Heart right ventricle (tissue), 16 donors: ENCODE measurements around the gene TP53RK. TPM values are rescaled to one million over a fixed set of nuclear protein-coding genes. Genes with fewer than 3 reads are reported as not detected.

Source experiments
- ATAC-seq, 8 donors: fragments of 200-7000 bp; cut with Tn5 transposase; one replicate each; pipeline ENCODE4 v1.9.1; 2020; ENCODE audit warnings: mild to moderate bottlenecking in 8 of 8, moderate library complexity in 8 of 8, moderate number of reproducible peaks in 1 of 8
- DNase-seq, 2 donors: peaks; one replicate each; pipeline ENCODE4 v3.0.0-alpha.2; 2020
- H3K27ac ChIP-seq, 10 donors: fragments of 200-600 bp; sonication (generic) in 2 of 10; one replicate each; pipeline versions ENCODE4 v1.5.0 to v1.8.0; 2020 to 2022; ENCODE audit warnings: mild to moderate bottlenecking in 3 of 10
- H3K27me3 ChIP-seq, 7 donors: fragments of 200-600 bp; one replicate each; pipeline ENCODE4 v1.8.0; 2021 to 2022; ENCODE audit warnings: mild to moderate bottlenecking in 2 of 7
- H3K36me3 ChIP-seq, 9 donors: fragments of 200-600 bp; sonication (generic) in 1 of 9; one replicate each; pipeline versions ENCODE4 v1.5.0 to v1.8.0; 2020 to 2022; ENCODE audit warnings: mild to moderate bottlenecking in 2 of 9
- H3K4me1 ChIP-seq, 9 donors: fragments of 200-600 bp; sonication (generic) in 1 of 9; one replicate each; pipeline versions ENCODE4 v1.5.0 to v1.8.0; 2020 to 2022; ENCODE audit warnings: mild to moderate bottlenecking in 4 of 9
- H3K4me3 ChIP-seq, 10 donors: fragments of 200-600 bp; sonication (generic) in 2 of 10; one replicate each; pipeline versions ENCODE4 v1.5.0 to v1.8.0; 2020 to 2022; ENCODE audit warnings: mild to moderate bottlenecking in 7 of 10, moderate library complexity in 2 of 10
- H3K9me3 ChIP-seq, 11 donors: fragments of 200-600 bp in 10 of 11; sonication (generic) in 2 of 11; one replicate each; pipeline versions ENCODE4 v1.5.0 to v1.8.0; 2013 to 2022; ENCODE audit warnings: mild to moderate bottlenecking in 2 of 11, control low read depth in 1 of 11, moderate library complexity in 1 of 11
- CTCF ChIP-seq, 9 donors: fragments of 200-600 bp; sonication (generic) in 2 of 9; IDR thresholded peaks; one replicate each; pipeline versions ENCODE4 v1.5.0 to v1.8.0; 2021 to 2022; ENCODE audit warnings: antibody characterized with exemption in 9 of 9, mild to moderate bottlenecking in 5 of 9, moderate library complexity in 1 of 9
- whole genome bisulfite sequencing, 2 donors: extraction: QIAGEN DNeasy Blood & Tissue Kit; methylation state at CpG; one replicate each; pipeline ENCODE4 v1.1.7; 2013; ENCODE audit warnings: inconsistent platforms in 1 of 2; 5-methylcytosine and 5-hydroxymethylcytosine counted together
- intact Hi-C, 10 donors: fragments of 100-400 bp; cut with DNase I; formaldehyde crosslinking; loops; one replicate each; pipeline versions ENCODE4 v1.11.1 to v1.14.2; 2022
- polyA plus RNA-seq, 2 donors: library from polyadenylated mRNA; stranded (reverse); fragments of 200-250 nt; gene quantifications; one replicate each; pipeline ENCODE4 v1.2.3, GENCODE V29; 2013
- total RNA-seq, 10 donors: library from RNA; stranded (reverse); fragmentation: NEBNext Ultra II Directional in 3 of 10; extraction: Animal tissue kit (Norgen Biotek cat#: 25700) in 3 of 10; gene quantifications; one replicate each; pipeline versions ENCODE4 v1.2.1 to v1.2.4, GENCODE V29; 2021 to 2023
- donor health status: Arrhythmogenic right ventricular cardiomyopathy.
- donor health status: ischemic (EF 13 %, LVEDD 7.1; RV severe dilation, severe dysfunction).
- donor health status: healthy with polysubstance abuse.
- donor health status: DM: no; HTN: yes; CAD: no.
- donor health status: DM: no; HTN: no; CAD: no.
- donor health status: ischemic (EF 25% LVEDD 6.9; RV normal size, moderate dysfunction).
- donor health status: ischemic (EF 25% LVEDD 5.7; RV mildly dilated, moderate dysfunction).
- donor health status: healthy.
- donor health status: DM: yes; HTN: yes; CAD: no.
- donor health status: Ischemic cardiomyopathy.
- donor health status: ischemic (EF 35%, LVEDD 5.7; RV mildly dilated, moderate dysfunction).
- donor health status: nonischemic (EF 11% LVEDD 7.7; RV severe dilation, severe dysfunction).
- donor health status: DM: yes; HTN: yes; CAD: no.
- donor health status: PGD.
- donor health status: ischemic (EF 29% LVEDD 5.4; RV normal size, mild dysfunction).
- donor health status: nonischemic (EF 23%, LVEDD 6.1; RV moderate dilation, normal function).

The TP53RK gene
- total and polyA plus RNA-seq, 12 donors = 3.5 to 7.8 (median 6.4) TPM

- no peak overlapping the region for H3K4me3 ChIP-seq
- intact Hi-C loops = no loop called here
- no peak for ATAC-seq
- TF ChIP-seq CTCF (IDR thresholded peaks at IDR 0.05) = no peak
- WGBS, 2 donors = 79 to 81% methylated on average over 5 of the region's 5 CpGs
- no peak for DNase-seq
- H3K4me1 ChIP-seq = no peaks in the 10 kb centered on the region
- H3K27me3 ChIP-seq = peaks cover 0 to 27% (median 13%) of the 10 kb centered on the region in 7 donors
- no peaks in the 10 kb centered on the region for H3K36me3 ChIP-seq
- no peak overlapping the region for H3K27ac ChIP-seq
- H3K9me3 ChIP-seq = peaks cover 0 to 12% (median 3%) of the 10 kb centered on the region in 11 donors
Observed at GRCh38 chr20:46701986-46702385, 12.7 kb upstream of the TP53RK start.

- H3K4me1 ChIP-seq = no peaks in the 10 kb centered on the region
- no peak for DNase-seq
- H3K36me3 ChIP-seq = no peaks in the 10 kb centered on the region
- H3K4me3 ChIP-seq = no peak overlapping the region
- no peak overlapping the region for H3K27ac ChIP-seq
- peaks cover 0 to 27% (median 13%) of the 10 kb centered on the region in 7 donors for H3K27me3 ChIP-seq
- no peak for ATAC-seq
- intact Hi-C loops = no loop called here
- WGBS, 2 donors = 67 to 70% methylated on average over 4 of the region's 4 CpGs
- no peak for TF ChIP-seq CTCF (IDR thresholded peaks at IDR 0.05)
- peaks cover 0 to 8% (median 2%) of the 10 kb centered on the region in 11 donors for H3K9me3 ChIP-seq
Observed at GRCh38 chr20:46701556-46701955, 12.3 kb upstream of the TP53RK start.

- Histone ChIP-seq H3K27ac (no peak overlapping the region), H3K4me1 (no peaks in the 10 kb centered on the region), H3K4me3 (no peak overlapping the region), H3K36me3 (no peaks in the 10 kb centered on the region), H3K9me3 (peaks cover 0 to 4% (median 0%) of the 10 kb centered on the region in 11 donors), H3K27me3 (peaks cover 0 to 27% (median 13%) of the 10 kb centered on the region in 7 donors)
- TF ChIP-seq CTCF (IDR thresholded peaks at IDR 0.05) = no peak
- DNase-seq (no peak), ATAC-seq (no peak)
- intact Hi-C loops = no loop called here
- 79 to 85% methylated on average over 2 of the region's 2 CpGs for WGBS, 2 donors
Observed at GRCh38 chr20:46701057-46701456, 11.8 kb upstream of the TP53RK start.

- no peak overlapping the region for H3K27ac ChIP-seq
- peaks cover 0 to 4% (median 0%) of the 10 kb centered on the region in 11 donors for H3K9me3 ChIP-seq
- H3K4me1 ChIP-seq = no peaks in the 10 kb centered on the region
- DNase-seq = no peak
- H3K4me3 ChIP-seq = no peak overlapping the region
- no peaks in the 10 kb centered on the region for H3K36me3 ChIP-seq
- ATAC-seq = no peak
- intact Hi-C loops = no loop called here
- 54 to 67% methylated on average over 6 of the region's 6 CpGs for WGBS, 2 donors
- no peak for TF ChIP-seq CTCF (IDR thresholded peaks at IDR 0.05)
- H3K27me3 ChIP-seq = peaks cover 0 to 27% (median 13%) of the 10 kb centered on the region in 7 donors
Observed at GRCh38 chr20:46700481-46700880, 11.2 kb upstream of the TP53RK start.
